ENCODE results near the gene LOXL3. TPM values are rescaled to one million over a fixed set of nuclear protein-coding genes. Genes with fewer than 3 reads are reported as not detected.
A peak's percentile ranks its signal among the peaks of the same experiment; 100 is the strongest.

LOXL3 gene
- total and polyA plus RNA-seq, 2 experiments from 2014 or later, result 11.2 to 13.6 TPM

GRCh38 chr2:74501335-74502071 is 52.2 kb downstream of the LOXL3 start:
- 51% methylated on average over 18 of the region's 18 CpGs for WGBS (ENCODE audit: low lambda C conversion rate, missing lambda C conversion rate)
- peak overlapping the region; percentile 99 for H3K27ac ChIP-seq
- peaks cover 35% of the 10 kb centered on the region for H3K79me2 ChIP-seq

GRCh38 chr2:74500578-74500946 is 53.2 kb downstream of the LOXL3 start:
- Histone ChIP-seq H3K9me2 (replicated peaks; ENCODE audit: insufficient read depth) (no peaks in the 10 kb centered on the region), H4K20me1 (ENCODE audit: insufficient read depth, poor library complexity, severe bottlenecking) (no peaks in the 10 kb centered on the region), H3K27ac (no peak overlapping the region), H2AFZ (no peak overlapping the region), H3K36me3 (replicated peaks; ENCODE audit: insufficient read depth, low read depth) (no peaks in the 10 kb centered on the region), H3K4me2 (peak overlapping the region; percentile 98), H3K79me2 (peaks cover 25% of the 10 kb centered on the region), H3K4me1 (ENCODE audit: insufficient read depth) (peaks cover 52% of the 10 kb centered on the region), H3K9me3 (ENCODE audit: low read depth) (no peaks in the 10 kb centered on the region), H3K4me3 (no peak overlapping the region), H3K27me3 (peaks cover 50% of the 10 kb centered on the region)
- no peak for DNase-seq (ENCODE audit: low spot score)
- TF ChIP-seq EZH2 (IDR thresholded peaks at IDR 0.05; ENCODE audit: borderline replicate concordance) (no peak), CTCF (IDR thresholded peaks at IDR 0.05; ENCODE audit: poor library complexity) (no peak), EZH2phosphoT487 (IDR thresholded peaks at IDR 0.05; ENCODE audit: low read depth, severe bottlenecking, unreplicated experiment) (no peak)

More at GRCh38 chr2:74501335-74502071, 52.2 kb downstream of the LOXL3 start:
- Histone ChIP-seq H3K36me3 (replicated peaks; ENCODE audit: insufficient read depth, low read depth) (no peaks in the 10 kb centered on the region), H3K4me1 (ENCODE audit: insufficient read depth) (peaks cover 61% of the 10 kb centered on the region), H3K4me3 (peak overlapping the region; percentile 6), H2AFZ (no peak overlapping the region), H3K9me2 (replicated peaks; ENCODE audit: insufficient read depth) (no peaks in the 10 kb centered on the region), H3K9me3 (ENCODE audit: low read depth) (no peaks in the 10 kb centered on the region), H3K4me2 (peak overlapping the region; percentile 92), H4K20me1 (ENCODE audit: insufficient read depth, poor library complexity, severe bottlenecking) (no peaks in the 10 kb centered on the region), H3K27me3 (peaks cover 49% of the 10 kb centered on the region)
- no peak for TF ChIP-seq EZH2 (IDR thresholded peaks at IDR 0.05; ENCODE audit: borderline replicate concordance)
- no peak for TF ChIP-seq EZH2phosphoT487 (IDR thresholded peaks at IDR 0.05; ENCODE audit: low read depth, severe bottlenecking, unreplicated experiment)
- no peak for TF ChIP-seq CTCF (IDR thresholded peaks at IDR 0.05; ENCODE audit: poor library complexity)
- DNase-seq (ENCODE audit: low spot score), result no peak

GRCh38 chr2:74499940-74500577 is 53.7 kb downstream of the LOXL3 start:
- Histone ChIP-seq H2AFZ (peak overlapping the region; percentile 72), H3K9me2 (replicated peaks; ENCODE audit: insufficient read depth) (no peaks in the 10 kb centered on the region), H3K36me3 (replicated peaks; ENCODE audit: insufficient read depth, low read depth) (no peaks in the 10 kb centered on the region), H3K79me2 (peaks cover 20% of the 10 kb centered on the region), H3K4me3 (peak overlapping the region; percentile 60), H3K27ac (no peak overlapping the region), H3K9me3 (ENCODE audit: low read depth) (no peaks in the 10 kb centered on the region), H3K4me2 (peak overlapping the region; percentile 98), H3K4me1 (ENCODE audit: insufficient read depth) (peaks cover 50% of the 10 kb centered on the region), H3K27me3 (peaks cover 52% of the 10 kb centered on the region), H4K20me1 (ENCODE audit: insufficient read depth, poor library complexity, severe bottlenecking) (no peaks in the 10 kb centered on the region)
- 38% methylated on average over 15 of the region's 15 CpGs for WGBS (ENCODE audit: low lambda C conversion rate, missing lambda C conversion rate)
- DNase-seq (ENCODE audit: low spot score), result no peak
- no peak for TF ChIP-seq EZH2phosphoT487 (IDR thresholded peaks at IDR 0.05; ENCODE audit: low read depth, severe bottlenecking, unreplicated experiment)
- TF ChIP-seq CTCF (IDR thresholded peaks at IDR 0.05; ENCODE audit: poor library complexity), result no peak
- TF ChIP-seq EZH2 (IDR thresholded peaks at IDR 0.05; ENCODE audit: borderline replicate concordance), result no peak

All from hepatocyte (in vitro differentiated cells).